Nephron (organoid): ENCODE data around the gene KLHL29.

Experiments
- H3K27ac Mint-ChIP-seq, 3 experiments: 2 replicates each; pipeline ENCODE4 v1.8.0; 2020; ENCODE audit warnings: mixed read lengths in 3 of 3, mild to moderate bottlenecking in 2 of 3, moderate library complexity in 1 of 3
- H3K27me3 Mint-ChIP-seq: 2 replicates; pipeline ENCODE4 v1.8.0; 2021; ENCODE audit warnings: low read depth, mild to moderate bottlenecking, moderate library complexity, mixed read lengths
- H3K36me3 Mint-ChIP-seq: 2 replicates; pipeline ENCODE4 v1.8.0; 2020; ENCODE audit warnings: low read depth, mixed read lengths
- H3K4me1 Mint-ChIP-seq: 2 replicates; pipeline ENCODE4 v1.8.0; 2020; ENCODE audit warnings: mixed read lengths
- H3K4me3 Mint-ChIP-seq, 3 experiments: 2 replicates each; pipeline ENCODE4 v1.8.0; 2020; ENCODE audit warnings: mild to moderate bottlenecking in 3 of 3, mixed read lengths in 3 of 3, moderate library complexity in 2 of 3
- H3K9me3 Mint-ChIP-seq: 2 replicates; pipeline ENCODE4 v1.8.0; 2020; ENCODE audit warnings: mixed read lengths
- TF ChIP-seq, protein P1 (sequence below), 3 experiments: fragments of 200-600 bp; sonication (generic); IDR thresholded peaks; one replicate each; pipeline ENCODE4 v1.5.0; 2021; ENCODE audit warnings: antibody characterized with exemption in 3 of 3; ENCODE audit not compliant: unreplicated experiment in 3 of 3

Gene KLHL29

DNA sequence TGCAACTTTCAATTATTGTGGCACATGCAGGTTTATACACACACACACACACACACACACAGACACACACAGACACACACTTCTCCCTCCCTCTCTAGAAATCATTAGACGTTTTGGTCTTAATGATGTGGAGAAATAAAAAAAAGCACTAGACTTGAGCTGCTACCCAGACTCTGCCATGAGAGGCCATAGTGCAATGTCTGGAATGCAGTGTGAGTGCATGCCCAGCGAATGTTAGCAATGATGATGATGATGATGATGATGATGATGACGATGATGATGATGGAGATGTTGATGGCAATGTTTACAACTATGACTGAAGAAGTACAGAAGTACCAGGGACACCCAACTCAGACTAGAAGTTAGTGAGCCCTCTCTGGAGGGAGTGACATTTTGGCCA is 23.8 kb upstream of the KLHL29 start:
- Mint-ChIP-seq H3K36me3 (no peaks in the 10 kb centered on the region), H3K9me3 (no peaks in the 10 kb centered on the region), H3K4me3 (no peak overlapping the region), H3K27ac (peak overlapping the region; percentile 3 to 90 (median 21)), H3K4me1 (peaks cover 4% of the 10 kb centered on the region), H3K27me3 (peaks cover 17% of the 10 kb centered on the region)
- TF ChIP-seq, protein P1, sequence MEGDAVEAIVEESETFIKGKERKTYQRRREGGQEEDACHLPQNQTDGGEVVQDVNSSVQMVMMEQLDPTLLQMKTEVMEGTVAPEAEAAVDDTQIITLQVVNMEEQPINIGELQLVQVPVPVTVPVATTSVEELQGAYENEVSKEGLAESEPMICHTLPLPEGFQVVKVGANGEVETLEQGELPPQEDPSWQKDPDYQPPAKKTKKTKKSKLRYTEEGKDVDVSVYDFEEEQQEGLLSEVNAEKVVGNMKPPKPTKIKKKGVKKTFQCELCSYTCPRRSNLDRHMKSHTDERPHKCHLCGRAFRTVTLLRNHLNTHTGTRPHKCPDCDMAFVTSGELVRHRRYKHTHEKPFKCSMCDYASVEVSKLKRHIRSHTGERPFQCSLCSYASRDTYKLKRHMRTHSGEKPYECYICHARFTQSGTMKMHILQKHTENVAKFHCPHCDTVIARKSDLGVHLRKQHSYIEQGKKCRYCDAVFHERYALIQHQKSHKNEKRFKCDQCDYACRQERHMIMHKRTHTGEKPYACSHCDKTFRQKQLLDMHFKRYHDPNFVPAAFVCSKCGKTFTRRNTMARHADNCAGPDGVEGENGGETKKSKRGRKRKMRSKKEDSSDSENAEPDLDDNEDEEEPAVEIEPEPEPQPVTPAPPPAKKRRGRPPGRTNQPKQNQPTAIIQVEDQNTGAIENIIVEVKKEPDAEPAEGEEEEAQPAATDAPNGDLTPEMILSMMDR (IDR thresholded peaks at IDR 0.05; ENCODE audit: unreplicated experiment in 3 of 3) = no peak

DNA sequence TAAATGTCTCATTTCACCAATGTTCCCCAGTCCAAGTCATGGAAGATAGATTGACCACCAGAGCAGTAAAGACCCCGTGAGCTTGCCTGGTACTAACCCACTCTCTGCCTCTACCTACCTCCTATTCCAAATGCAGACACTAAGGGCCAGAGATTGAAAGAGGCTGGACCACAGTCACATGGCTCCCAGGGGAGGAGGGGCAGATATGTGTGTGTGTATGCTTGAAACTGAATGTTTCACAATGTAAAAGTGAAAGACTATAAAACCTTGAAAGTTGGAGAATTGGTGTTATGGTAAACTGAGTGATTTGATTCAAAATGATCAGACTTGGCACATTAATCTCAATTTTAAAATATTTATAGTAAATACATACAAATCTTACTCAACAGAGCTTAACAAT is 21.7 kb upstream of the KLHL29 start:
- peaks cover 4% of the 10 kb centered on the region for H3K4me1 Mint-ChIP-seq
- no peaks in the 10 kb centered on the region for H3K36me3 Mint-ChIP-seq

DNA sequence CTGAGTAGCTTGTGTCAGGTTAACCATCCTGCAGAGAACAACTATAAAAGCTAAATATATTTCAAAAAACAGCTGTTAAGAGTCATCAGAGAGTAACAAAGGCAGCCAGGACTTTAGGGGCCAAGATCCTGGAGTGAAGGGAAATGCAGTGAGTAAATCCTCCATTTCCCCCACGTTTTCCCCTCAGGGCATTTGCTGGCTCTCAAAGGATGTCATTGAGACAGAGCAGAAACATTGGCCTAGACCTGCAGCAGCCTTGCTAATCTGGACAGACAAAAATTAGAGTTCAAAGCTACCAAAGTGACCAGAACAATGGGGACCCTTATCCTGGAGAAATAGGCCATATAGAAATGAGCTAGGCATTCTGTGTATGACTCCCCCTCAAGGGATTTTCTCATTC is 21.1 kb upstream of the KLHL29 start:
- H3K36me3 Mint-ChIP-seq = no peaks in the 10 kb centered on the region
- peaks cover 4% of the 10 kb centered on the region for H3K4me1 Mint-ChIP-seq
- peaks cover 13% of the 10 kb centered on the region for H3K27me3 Mint-ChIP-seq
- TF ChIP-seq, protein P1 (IDR thresholded peaks at IDR 0.05; ENCODE audit: unreplicated experiment in 3 of 3) = no peak
- H3K27ac Mint-ChIP-seq = no peak overlapping the region
- H3K9me3 Mint-ChIP-seq = no peaks in the 10 kb centered on the region
- H3K4me3 Mint-ChIP-seq = no peak overlapping the region

More for the DNA sequence above, 21.7 kb upstream of the KLHL29 start:
- peaks cover 13% of the 10 kb centered on the region for H3K27me3 Mint-ChIP-seq
- TF ChIP-seq, protein P1 (IDR thresholded peaks at IDR 0.05; ENCODE audit: unreplicated experiment in 3 of 3) = no peak
- no peak overlapping the region for H3K27ac Mint-ChIP-seq
- no peaks in the 10 kb centered on the region for H3K9me3 Mint-ChIP-seq
- H3K4me3 Mint-ChIP-seq = no peak overlapping the region

DNA sequence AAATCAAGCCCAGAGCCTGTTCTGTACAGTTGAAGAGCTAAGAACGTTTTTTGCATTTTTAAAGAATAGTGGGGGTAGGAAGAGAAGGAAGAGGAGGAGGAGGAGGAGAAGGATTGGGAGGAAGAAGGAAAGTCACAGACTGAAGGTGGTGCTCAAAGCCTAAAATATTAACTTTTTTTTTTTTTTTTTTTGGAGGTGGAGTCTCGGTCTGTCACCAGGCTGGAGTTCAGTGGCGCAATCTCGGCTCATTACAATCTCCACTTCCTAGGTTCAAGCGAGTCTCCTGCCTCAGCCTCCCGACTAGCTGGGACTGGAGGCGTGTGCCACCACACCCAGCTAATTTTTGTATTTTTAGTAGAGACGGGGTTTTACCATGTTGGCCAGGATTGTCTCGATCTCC is 18.3 kb upstream of the KLHL29 start:
- TF ChIP-seq, protein P1 (IDR thresholded peaks at IDR 0.05; ENCODE audit: unreplicated experiment in 3 of 3) = no peak
- H3K9me3 Mint-ChIP-seq = no peaks in the 10 kb centered on the region
- peaks cover 5% of the 10 kb centered on the region for H3K27me3 Mint-ChIP-seq
- H3K36me3 Mint-ChIP-seq = no peaks in the 10 kb centered on the region
- no peaks in the 10 kb centered on the region for H3K4me1 Mint-ChIP-seq
- no peak overlapping the region for H3K27ac Mint-ChIP-seq
- no peak overlapping the region for H3K4me3 Mint-ChIP-seq

DNA sequence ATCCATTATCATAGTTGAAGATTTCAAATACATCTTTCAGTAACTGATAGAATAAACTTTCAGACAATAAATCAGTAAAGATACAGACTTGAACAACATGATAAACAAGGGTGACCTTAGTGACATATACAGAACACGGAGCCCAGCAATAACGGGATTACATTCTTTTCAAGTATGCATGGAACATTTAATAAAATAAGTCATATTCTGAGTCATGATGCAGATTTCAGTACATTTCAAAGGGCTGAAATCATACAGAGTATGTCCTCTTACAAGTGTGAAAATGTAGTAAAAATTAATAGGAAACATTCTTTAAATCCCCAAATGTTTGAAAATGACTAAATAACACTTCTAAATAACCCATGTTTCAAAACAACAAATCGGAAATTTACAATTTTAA is 17.2 kb upstream of the KLHL29 start:
- Mint-ChIP-seq H3K27ac (no peak overlapping the region), H3K9me3 (no peaks in the 10 kb centered on the region), H3K27me3 (no peaks in the 10 kb centered on the region), H3K4me3 (no peak overlapping the region), H3K4me1 (no peaks in the 10 kb centered on the region), H3K36me3 (no peaks in the 10 kb centered on the region)
- TF ChIP-seq, protein P1 (IDR thresholded peaks at IDR 0.05; ENCODE audit: unreplicated experiment in 3 of 3) = no peak

DNA sequence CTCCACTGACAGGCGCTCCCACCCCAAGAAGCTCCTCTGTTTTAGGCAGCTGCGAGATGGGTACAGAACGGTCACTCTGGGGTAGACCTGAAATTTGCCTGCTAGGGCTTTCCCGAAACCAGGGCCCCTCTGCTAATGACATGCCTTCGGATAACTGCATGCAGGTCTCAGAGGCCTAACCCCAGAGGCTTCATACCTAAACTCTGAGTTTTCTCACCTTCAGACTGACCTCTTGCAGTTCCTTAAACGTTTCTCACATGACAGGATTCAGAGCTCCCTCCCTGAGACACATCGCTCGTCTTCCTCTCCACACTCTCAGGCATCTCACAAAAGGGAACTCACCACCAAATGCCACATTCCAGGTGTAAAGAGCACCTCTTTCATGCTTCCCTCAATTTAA is 11.3 kb upstream of the KLHL29 start:
- Mint-ChIP-seq H3K27ac (no peak overlapping the region), H3K9me3 (no peaks in the 10 kb centered on the region), H3K27me3 (peaks cover 13% of the 10 kb centered on the region), H3K36me3 (no peaks in the 10 kb centered on the region), H3K4me3 (no peak overlapping the region), H3K4me1 (no peaks in the 10 kb centered on the region)
- TF ChIP-seq, protein P1 (IDR thresholded peaks at IDR 0.05; ENCODE audit: unreplicated experiment in 3 of 3) = no peak
